Loucy (cell line): ENCODE data around the gene RYR2.

Experiments
- EZH2phosphoT487 ChIP-seq: fragments of 200-600 bp; IDR thresholded peaks from 2 replicates; pipeline ENCODE4 v1.6.1; 2018; ENCODE audit warnings: antibody characterized with exemption, mild to moderate bottlenecking, moderate library complexity, borderline replicate concordance
- TF ChIP-seq, protein P1 (sequence below): fragments of 200-600 bp; sonication (generic); conservative IDR thresholded peaks from 2 replicates; pipeline ENCODE4 v1.5.1; 2014; ENCODE audit warnings: mild to moderate bottlenecking, antibody characterized with exemption, low read length

DNA sequence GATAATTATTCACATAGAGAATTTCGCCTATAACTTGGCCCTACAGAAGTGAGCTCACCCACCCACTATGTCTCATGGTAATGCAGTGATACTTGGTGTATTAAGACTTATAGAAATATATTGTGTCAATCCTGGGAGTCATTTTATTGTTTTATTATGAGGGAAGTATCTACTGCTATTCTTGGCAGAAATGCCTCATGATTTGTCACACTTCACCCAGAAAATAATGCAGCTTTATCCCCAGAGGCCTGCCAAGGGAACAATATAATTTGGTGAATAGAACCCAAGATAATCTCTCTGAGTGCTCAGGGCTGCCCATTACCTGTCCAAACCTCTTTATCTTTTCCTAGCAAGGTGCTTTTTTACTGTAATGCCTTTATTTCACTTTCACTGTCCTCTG, 750.7 kb downstream of the RYR2 start:
- TF ChIP-seq, protein P1, sequence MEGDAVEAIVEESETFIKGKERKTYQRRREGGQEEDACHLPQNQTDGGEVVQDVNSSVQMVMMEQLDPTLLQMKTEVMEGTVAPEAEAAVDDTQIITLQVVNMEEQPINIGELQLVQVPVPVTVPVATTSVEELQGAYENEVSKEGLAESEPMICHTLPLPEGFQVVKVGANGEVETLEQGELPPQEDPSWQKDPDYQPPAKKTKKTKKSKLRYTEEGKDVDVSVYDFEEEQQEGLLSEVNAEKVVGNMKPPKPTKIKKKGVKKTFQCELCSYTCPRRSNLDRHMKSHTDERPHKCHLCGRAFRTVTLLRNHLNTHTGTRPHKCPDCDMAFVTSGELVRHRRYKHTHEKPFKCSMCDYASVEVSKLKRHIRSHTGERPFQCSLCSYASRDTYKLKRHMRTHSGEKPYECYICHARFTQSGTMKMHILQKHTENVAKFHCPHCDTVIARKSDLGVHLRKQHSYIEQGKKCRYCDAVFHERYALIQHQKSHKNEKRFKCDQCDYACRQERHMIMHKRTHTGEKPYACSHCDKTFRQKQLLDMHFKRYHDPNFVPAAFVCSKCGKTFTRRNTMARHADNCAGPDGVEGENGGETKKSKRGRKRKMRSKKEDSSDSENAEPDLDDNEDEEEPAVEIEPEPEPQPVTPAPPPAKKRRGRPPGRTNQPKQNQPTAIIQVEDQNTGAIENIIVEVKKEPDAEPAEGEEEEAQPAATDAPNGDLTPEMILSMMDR: no peak
- no peak for TF ChIP-seq EZH2phosphoT487
